ENCODE results near the gene CACNA1B. TPM values are rescaled to one million over a fixed set of nuclear protein-coding genes. Genes with fewer than 3 reads are reported as not detected.

The CACNA1B gene
- total RNA-seq, 1 donor from 2014 or later = 0.74 TPM

- H3K27me3 ChIP-seq = no peaks in the 10 kb centered on the region
- intact Hi-C loops (cut with DNase I) = no loop called here
- no peak for DNase-seq (ENCODE audit: extremely low spot score in 2 of 2)
- H3K9me3 ChIP-seq = no peaks in the 10 kb centered on the region
- no peaks in the 10 kb centered on the region for H3K4me1 ChIP-seq
- H3K27ac ChIP-seq = no peak overlapping the region
- H3K36me3 ChIP-seq = no peaks in the 10 kb centered on the region
- H3K4me3 ChIP-seq = no peak overlapping the region
- no peak for TF ChIP-seq POLR2AphosphoS5 (IDR thresholded peaks at IDR 0.05; ENCODE audit: insufficient read depth in 1 of 2, low read depth in 1 of 2)
- TF ChIP-seq POLR2A (IDR thresholded peaks at IDR 0.05) = no peak
- TF ChIP-seq CTCF (IDR thresholded peaks at IDR 0.05) = no peak
These were observed 181.6 kb downstream of the CACNA1B start for GRCh38 chr9:138059196-138059595.

- no peaks in the 10 kb centered on the region for H3K36me3 ChIP-seq
- intact Hi-C loops (cut with DNase I) = no loop called here
- H3K4me1 ChIP-seq = no peaks in the 10 kb centered on the region
- DNase-seq (ENCODE audit: extremely low spot score in 2 of 2) = peak in 1 of 2 donors; percentile 22
- no peaks in the 10 kb centered on the region for H3K27me3 ChIP-seq
- TF ChIP-seq POLR2A (IDR thresholded peaks at IDR 0.05) (no peak), POLR2AphosphoS5 (IDR thresholded peaks at IDR 0.05; ENCODE audit: insufficient read depth in 1 of 2, low read depth in 1 of 2) (no peak), CTCF (IDR thresholded peaks at IDR 0.05) (no peak)
- no peaks in the 10 kb centered on the region for H3K9me3 ChIP-seq
- H3K4me3 ChIP-seq = no peak overlapping the region
- no peak overlapping the region for H3K27ac ChIP-seq
These were observed 182.8 kb downstream of the CACNA1B start for GRCh38 chr9:138060365-138060764.

DNA sequence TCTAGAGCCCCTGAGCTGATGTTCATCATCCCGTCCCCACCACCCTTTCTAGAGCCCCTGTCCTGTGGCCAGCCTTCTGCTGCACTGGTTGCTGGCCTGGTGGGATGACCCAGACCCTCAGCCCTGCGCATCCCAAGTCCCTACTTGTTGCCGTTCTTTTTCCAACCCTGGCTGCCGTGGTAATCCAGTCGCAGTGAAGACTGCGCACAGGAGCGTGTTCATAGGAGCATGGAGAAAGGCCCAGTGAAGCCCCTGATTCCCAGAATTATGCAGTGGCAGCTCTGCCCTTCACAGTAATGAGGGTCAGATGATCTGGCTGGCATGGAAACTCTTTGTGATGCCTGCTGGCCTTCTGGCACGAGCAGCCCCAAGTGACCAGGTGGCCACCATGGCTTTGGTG lies 183.3 kb downstream of the CACNA1B start:
- intact Hi-C loops (cut with DNase I) = no loop called here
- peak in 1 of 2 donors; percentile 58 for DNase-seq (ENCODE audit: extremely low spot score in 2 of 2)

DNA sequence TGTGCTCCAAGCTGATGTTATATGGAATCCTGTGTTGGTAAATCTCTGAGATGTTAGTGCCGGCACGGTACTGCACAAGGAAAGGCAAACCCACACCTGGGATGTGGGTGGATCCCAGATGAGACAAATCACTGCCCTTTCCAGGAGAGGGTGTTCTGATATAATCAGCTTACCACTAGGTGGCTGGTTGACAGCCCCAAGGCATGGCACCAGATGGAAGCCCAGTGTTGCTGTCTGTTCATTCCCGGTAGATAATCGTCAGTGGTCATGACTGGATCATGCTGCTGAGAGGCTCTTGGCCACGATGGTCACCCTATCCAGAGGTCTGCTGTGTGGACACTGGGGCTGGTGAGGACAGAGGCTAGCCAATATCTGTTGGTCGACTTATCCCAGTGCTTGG lies 184.0 kb downstream of the CACNA1B start:
- peak in 1 of 2 donors; percentile 61 for DNase-seq (ENCODE audit: extremely low spot score in 2 of 2)
- intact Hi-C loops (cut with DNase I) = no loop called here
- no peak for TF ChIP-seq CTCF (IDR thresholded peaks at IDR 0.05)
- TF ChIP-seq POLR2A (IDR thresholded peaks at IDR 0.05) = no peak
- TF ChIP-seq POLR2AphosphoS5 (IDR thresholded peaks at IDR 0.05; ENCODE audit: insufficient read depth in 1 of 2, low read depth in 1 of 2) = no peak
- Histone ChIP-seq H3K27me3 (no peaks in the 10 kb centered on the region), H3K4me3 (no peak overlapping the region), H3K9me3 (no peaks in the 10 kb centered on the region), H3K27ac (no peak overlapping the region), H3K4me1 (no peaks in the 10 kb centered on the region), H3K36me3 (no peaks in the 10 kb centered on the region)

More for the DNA sequence above, 183.3 kb downstream of the CACNA1B start:
- H3K27ac ChIP-seq = no peak overlapping the region
- H3K4me1 ChIP-seq = no peaks in the 10 kb centered on the region
- TF ChIP-seq CTCF (IDR thresholded peaks at IDR 0.05) (no peak), POLR2AphosphoS5 (IDR thresholded peaks at IDR 0.05; ENCODE audit: insufficient read depth in 1 of 2, low read depth in 1 of 2) (no peak), POLR2A (IDR thresholded peaks at IDR 0.05) (no peak)
- H3K9me3 ChIP-seq = no peaks in the 10 kb centered on the region
- no peaks in the 10 kb centered on the region for H3K27me3 ChIP-seq
- H3K4me3 ChIP-seq = no peak overlapping the region
- no peaks in the 10 kb centered on the region for H3K36me3 ChIP-seq

DNA sequence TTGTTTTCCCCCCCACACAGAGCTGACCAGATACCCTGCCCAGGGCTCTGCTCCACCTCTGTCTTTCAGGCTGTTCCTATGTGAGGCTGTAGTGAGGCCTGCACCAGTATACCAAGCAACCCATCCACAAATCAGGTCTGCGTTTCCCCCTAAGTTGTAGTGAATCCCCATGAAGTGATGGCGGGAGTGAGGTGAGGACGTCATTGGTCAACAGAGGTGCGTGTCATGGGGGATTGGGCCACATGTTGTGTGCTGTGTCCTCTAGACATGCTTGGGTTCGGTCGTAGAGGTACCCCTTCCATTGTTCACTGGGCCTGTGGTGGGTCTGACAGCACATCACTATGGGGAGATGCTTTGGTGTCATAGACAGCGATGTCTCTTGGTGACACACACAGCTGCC lies 184.6 kb downstream of the CACNA1B start:
- H3K36me3 ChIP-seq = no peaks in the 10 kb centered on the region
- H3K9me3 ChIP-seq = no peaks in the 10 kb centered on the region
- no peaks in the 10 kb centered on the region for H3K27me3 ChIP-seq
- no peak overlapping the region for H3K27ac ChIP-seq
- intact Hi-C loops (cut with DNase I) = no loop called here
- DNase-seq (ENCODE audit: extremely low spot score in 2 of 2) = peak in 1 of 2 donors; percentile 91
- no peaks in the 10 kb centered on the region for H3K4me1 ChIP-seq
- no peak for TF ChIP-seq POLR2A (IDR thresholded peaks at IDR 0.05)
- no peak for TF ChIP-seq CTCF (IDR thresholded peaks at IDR 0.05)
- no peak for TF ChIP-seq POLR2AphosphoS5 (IDR thresholded peaks at IDR 0.05; ENCODE audit: insufficient read depth in 1 of 2, low read depth in 1 of 2)
- no peak overlapping the region for H3K4me3 ChIP-seq

Data from vagina (tissue), 2 donors.